K562 (cell line): ENCODE measurements around the gene MERTK. TPM values are rescaled to one million over a fixed set of nuclear protein-coding genes. Genes with fewer than 3 reads are reported as not detected.

Experiments used
- ATAC-seq: fragments of 200-7000 bp; cut with Tn5 transposase; 3 replicates; pipeline ENCODE4 v1.9.1; 2020; ENCODE audit warnings: moderate library complexity
- BruUV-seq: library from RNA; stranded (reverse); fragments of 400-500 nt; replicated peaks from 2 replicates; lab custom pipeline; 2021; lab: Mats Ljungman, UMichigan
- CTCF ChIA-PET: fragments of 300-600 bp; formaldehyde crosslinking; extraction: SDS; loops from one replicate; lab custom pipeline; 2021; ENCODE audit warnings: low intra/inter-chr PET ratio; lab: Yijun Ruan, JAX
- POLR2A ChIA-PET: fragments of 300-600, 350-650 bp; sonication (Branson Sonifier 250); formaldehyde crosslinking; extraction: SDS; loops from one replicate; lab custom pipeline; 2021; ENCODE audit warnings: antibody characterized with exemption, inconsistent platforms; lab: Yijun Ruan, JAX
- DNase-seq, 4 experiments: peaks; one replicate each; pipeline versions ENCODE4 v3.0.0 to v3.0.0-alpha.2; 2011 to 2018; ENCODE audit warnings: low spot score in 3 of 4, mixed read lengths in 3 of 4; ENCODE audit errors: extremely low read depth in 1 of 4
- FAIRE-seq: peaks from 2 replicates; lab custom pipeline; 2011; peaks lifted over from hg19 to GRCh38; lab: Jason Lieb, UNC
- H2AFZ ChIP-seq: 2 replicates; pipeline ENCODE4 v1.6.0; 2011; ENCODE audit warnings: low read depth, low read length, control low read depth, inconsistent platforms
- H3K27ac ChIP-seq: fragments of 200-600 bp; 3 replicates; pipeline ENCODE4 v1.8.0; 2011; ENCODE audit warnings: low read depth, mild to moderate bottlenecking, control low read depth, inconsistent platforms, low read length, moderate library complexity, mixed read lengths; ENCODE audit errors: extremely low read depth
- H3K27me3 ChIP-seq, 2 experiments: fragments of 300-600 bp in 1 of 2; 2 replicates in 1 of 2; 3 replicates in 1 of 2; pipeline versions ENCODE4 v1.6.0 to v1.8.0; 2011; ENCODE audit warnings: inconsistent platforms in 2 of 2, low read length in 2 of 2, mild to moderate bottlenecking in 1 of 2, mixed read lengths in 1 of 2, moderate library complexity in 1 of 2; ENCODE audit not compliant: control insufficient read depth in 2 of 2, insufficient read depth in 2 of 2
- H3K36me3 ChIP-seq: fragments of 300-600 bp; 3 replicates; pipeline ENCODE4 v1.8.0; 2011; ENCODE audit warnings: mild to moderate bottlenecking, low read length, inconsistent platforms; ENCODE audit not compliant: control insufficient read depth, insufficient read depth
- H3K4me1 ChIP-seq, 2 experiments: fragments of 200-600 bp in 1 of 2; replicated peaks in 1 of 2; 2 replicates in 1 of 2; 3 replicates in 1 of 2; pipeline versions ENCODE4 v1.5.1 to v1.8.0; 2011; ENCODE audit warnings: inconsistent platforms in 2 of 2, low read length in 2 of 2, mild to moderate bottlenecking in 1 of 2, mixed read lengths in 1 of 2, moderate library complexity in 1 of 2; ENCODE audit not compliant: control insufficient read depth in 2 of 2, insufficient read depth in 2 of 2
- H3K4me2 ChIP-seq: 2 replicates; pipeline ENCODE4 v1.6.1; 2011; ENCODE audit warnings: low read length, control low read depth, inconsistent platforms, mixed read lengths; ENCODE audit not compliant: insufficient read depth
- H3K4me3 ChIP-seq: fragments of 200-600 bp; sonication (generic), shearing (Covaris generic); 2 replicates; pipeline ENCODE4 v1.5.1; 2016; ENCODE audit warnings: control low read depth, inconsistent platforms
- H3K79me2 ChIP-seq: fragments of 200-600 bp; 3 replicates; pipeline ENCODE4 v1.8.0; 2011; ENCODE audit warnings: low read length, inconsistent platforms; ENCODE audit not compliant: control insufficient read depth, insufficient read depth
- H3K9ac ChIP-seq, 2 experiments: 2 replicates each; pipeline versions ENCODE4 v1.6.0 to v1.6.1; 2011; ENCODE audit warnings: low read depth in 2 of 2, low read length in 2 of 2, control low read depth in 1 of 2, inconsistent platforms in 1 of 2, mild to moderate bottlenecking in 1 of 2, mixed read lengths in 1 of 2; ENCODE audit not compliant: insufficient read depth in 1 of 2
- H3K9me1 ChIP-seq: one replicate; pipeline ENCODE4 v1.6.0; 2011; ENCODE audit warnings: inconsistent platforms, mild to moderate bottlenecking, low read length, moderate library complexity; ENCODE audit not compliant: control insufficient read depth, insufficient read depth
- H3K9me3 ChIP-seq: replicated peaks from 2 replicates; pipeline ENCODE4 v1.5.1; 2011; ENCODE audit warnings: low read depth, low read length, inconsistent platforms; ENCODE audit not compliant: control insufficient read depth, insufficient read depth
- H4K20me1 ChIP-seq: replicated peaks from 2 replicates; pipeline ENCODE4 v1.6.1; 2011; ENCODE audit warnings: low read length, inconsistent platforms, mixed read lengths; ENCODE audit not compliant: control insufficient read depth, insufficient read depth
- CHD2 ChIP-seq: IDR thresholded peaks from 2 replicates; pipeline ENCODE4 v1.6.1; 2011; ENCODE audit warnings: low read depth, low read length
- CSDE1 ChIP-seq, 2 experiments: fragments of 450-650 bp; IDR thresholded peaks; 2 replicates each; pipeline ENCODE4 v1.6.1; 2016; ENCODE audit warnings: mild to moderate bottlenecking in 1 of 2
- EGR1 ChIP-seq: fragments of 450-650 bp; conservative IDR thresholded peaks from 2 replicates; pipeline ENCODE4 v1.6.1; 2017; ENCODE audit warnings: mild to moderate bottlenecking
- ILF3 ChIP-seq: fragments of 450-650 bp; IDR thresholded peaks from 2 replicates; pipeline ENCODE4 v1.6.1; 2018; ENCODE audit warnings: antibody characterized with exemption, mild to moderate bottlenecking, moderate library complexity, borderline replicate concordance
- NCOA1 ChIP-seq: fragments of 450-650 bp; IDR thresholded peaks from 2 replicates; pipeline ENCODE4 v1.6.1; 2016; ENCODE audit warnings: low read depth
- PHTF2 ChIP-seq: fragments of 250-450 bp; sonication (Bioruptor Pico); IDR thresholded peaks from 2 replicates; pipeline ENCODE4 v1.5.0; 2021; ENCODE audit warnings: mild to moderate bottlenecking
- RBM17 ChIP-seq: fragments of 200-400 bp; formaldehyde crosslinking; IDR thresholded peaks from 2 replicates; pipeline ENCODE4 v1.6.1; 2017; ENCODE audit warnings: low read depth, mild to moderate bottlenecking, low read length, borderline replicate concordance
- ZNF263 ChIP-seq: sonication (generic); formaldehyde crosslinking; IDR thresholded peaks from 2 replicates; pipeline ENCODE4 v1.8.0; 2022; ENCODE audit warnings: mild to moderate bottlenecking, missing genetic modification reagents, borderline replicate concordance
- WGBS: fragments of 100-300 bp; shearing (Covaris generic); methylation state at CpG from one replicate; pipeline ENCODE4 v1.1.6; 2016; ENCODE audit warnings: low coverage, mixed read lengths; ENCODE audit not compliant: insufficient coverage; ENCODE audit errors: missing lambda C conversion rate; 5-methylcytosine and 5-hydroxymethylcytosine counted together
- in situ Hi-C: fragments of 300-500 bp; cut with MboI; formaldehyde crosslinking; loops from 4 replicates; pipeline ENCODE4 v1.15.0; 2018; ENCODE audit warnings: inconsistent platforms, mixed read lengths
- intact Hi-C: fragments of 100-400 bp; cut with micrococcal nuclease; formaldehyde crosslinking; loops from 2 replicates; pipeline ENCODE4 v1.14.2; 2022
- polyA plus RNA-seq, 8 experiments: library from polyadenylated mRNA; depleted of rRNA in 4 of 8; stranded (reverse) in 5 of 8; unstranded in 3 of 8; fragments of >200 nt; fragmentation: Nextera tagmentation in 2 of 8; fragmentation: Illumina TruSeq in 1 of 8; extraction: Ambion mirVana in 2 of 8; extraction: Trizol in 1 of 8; gene quantifications; 2 replicates each; pipeline versions ENCODE4 v1.2.1 to v1.2.3, GENCODE V29; 2011 to 2014; ENCODE audit warnings: inconsistent platforms in 1 of 8, missing spikeins in 1 of 8
- total RNA-seq, 7 experiments: library from RNA; depleted of rRNA in 6 of 7; stranded (reverse); fragments of >200 nt in 6 of 7; fragmentation: Illumina TruSeq in 2 of 7; extraction: Trizol in 2 of 7; gene quantifications; 2 replicates each; pipeline versions ENCODE4 v1.2.1 to v1.2.3, GENCODE V29; 2011 to 2021; ENCODE audit warnings: low replicate concordance in 1 of 7
- TF ChIP-seq, protein P1 (sequence below), 2 experiments: fragments of 450-650 bp; IDR thresholded peaks; 2 replicates each; pipeline ENCODE4 v1.6.1; 2016; ENCODE audit warnings: mild to moderate bottlenecking in 2 of 2, borderline replicate concordance in 1 of 2, low read depth in 1 of 2, moderate library complexity in 1 of 2

MERTK gene
- total and polyA plus RNA-seq, 9 of the 15 experiments (the other 6 are each of a cell fraction or from before 2014, with no cell fraction given), result 0.23 to 1.6 (median 0.74) TPM

- Histone ChIP-seq H3K27me3 (no peaks in the 10 kb centered on the region), H3K4me1 (peaks cover 0 to 13% of the 10 kb centered on the region in 2 experiments; a peak in 3 of 5 replicates), H3K36me3 (no peaks in the 10 kb centered on the region), H3K9ac (no peak overlapping the region), H3K9me1 (no peaks in the 10 kb centered on the region), H3K4me3 (no peak overlapping the region), H2AFZ (peak overlapping the region; percentile 2; the same call in 1 of the 2 replicates), H3K79me2 (no peaks in the 10 kb centered on the region), H3K27ac (no peak overlapping the region), H3K4me2 (0 out of 2 replicates have a peak overlapping the region, but pooled peaks have one; percentile 26), H4K20me1 (no peaks in the 10 kb centered on the region), H3K9me3 (no peaks in the 10 kb centered on the region; the same call in 1 of the 2 replicates)
- no peak for TF ChIP-seq CSDE1 (IDR thresholded peaks at IDR 0.05)
- TF ChIP-seq, protein P1, sequence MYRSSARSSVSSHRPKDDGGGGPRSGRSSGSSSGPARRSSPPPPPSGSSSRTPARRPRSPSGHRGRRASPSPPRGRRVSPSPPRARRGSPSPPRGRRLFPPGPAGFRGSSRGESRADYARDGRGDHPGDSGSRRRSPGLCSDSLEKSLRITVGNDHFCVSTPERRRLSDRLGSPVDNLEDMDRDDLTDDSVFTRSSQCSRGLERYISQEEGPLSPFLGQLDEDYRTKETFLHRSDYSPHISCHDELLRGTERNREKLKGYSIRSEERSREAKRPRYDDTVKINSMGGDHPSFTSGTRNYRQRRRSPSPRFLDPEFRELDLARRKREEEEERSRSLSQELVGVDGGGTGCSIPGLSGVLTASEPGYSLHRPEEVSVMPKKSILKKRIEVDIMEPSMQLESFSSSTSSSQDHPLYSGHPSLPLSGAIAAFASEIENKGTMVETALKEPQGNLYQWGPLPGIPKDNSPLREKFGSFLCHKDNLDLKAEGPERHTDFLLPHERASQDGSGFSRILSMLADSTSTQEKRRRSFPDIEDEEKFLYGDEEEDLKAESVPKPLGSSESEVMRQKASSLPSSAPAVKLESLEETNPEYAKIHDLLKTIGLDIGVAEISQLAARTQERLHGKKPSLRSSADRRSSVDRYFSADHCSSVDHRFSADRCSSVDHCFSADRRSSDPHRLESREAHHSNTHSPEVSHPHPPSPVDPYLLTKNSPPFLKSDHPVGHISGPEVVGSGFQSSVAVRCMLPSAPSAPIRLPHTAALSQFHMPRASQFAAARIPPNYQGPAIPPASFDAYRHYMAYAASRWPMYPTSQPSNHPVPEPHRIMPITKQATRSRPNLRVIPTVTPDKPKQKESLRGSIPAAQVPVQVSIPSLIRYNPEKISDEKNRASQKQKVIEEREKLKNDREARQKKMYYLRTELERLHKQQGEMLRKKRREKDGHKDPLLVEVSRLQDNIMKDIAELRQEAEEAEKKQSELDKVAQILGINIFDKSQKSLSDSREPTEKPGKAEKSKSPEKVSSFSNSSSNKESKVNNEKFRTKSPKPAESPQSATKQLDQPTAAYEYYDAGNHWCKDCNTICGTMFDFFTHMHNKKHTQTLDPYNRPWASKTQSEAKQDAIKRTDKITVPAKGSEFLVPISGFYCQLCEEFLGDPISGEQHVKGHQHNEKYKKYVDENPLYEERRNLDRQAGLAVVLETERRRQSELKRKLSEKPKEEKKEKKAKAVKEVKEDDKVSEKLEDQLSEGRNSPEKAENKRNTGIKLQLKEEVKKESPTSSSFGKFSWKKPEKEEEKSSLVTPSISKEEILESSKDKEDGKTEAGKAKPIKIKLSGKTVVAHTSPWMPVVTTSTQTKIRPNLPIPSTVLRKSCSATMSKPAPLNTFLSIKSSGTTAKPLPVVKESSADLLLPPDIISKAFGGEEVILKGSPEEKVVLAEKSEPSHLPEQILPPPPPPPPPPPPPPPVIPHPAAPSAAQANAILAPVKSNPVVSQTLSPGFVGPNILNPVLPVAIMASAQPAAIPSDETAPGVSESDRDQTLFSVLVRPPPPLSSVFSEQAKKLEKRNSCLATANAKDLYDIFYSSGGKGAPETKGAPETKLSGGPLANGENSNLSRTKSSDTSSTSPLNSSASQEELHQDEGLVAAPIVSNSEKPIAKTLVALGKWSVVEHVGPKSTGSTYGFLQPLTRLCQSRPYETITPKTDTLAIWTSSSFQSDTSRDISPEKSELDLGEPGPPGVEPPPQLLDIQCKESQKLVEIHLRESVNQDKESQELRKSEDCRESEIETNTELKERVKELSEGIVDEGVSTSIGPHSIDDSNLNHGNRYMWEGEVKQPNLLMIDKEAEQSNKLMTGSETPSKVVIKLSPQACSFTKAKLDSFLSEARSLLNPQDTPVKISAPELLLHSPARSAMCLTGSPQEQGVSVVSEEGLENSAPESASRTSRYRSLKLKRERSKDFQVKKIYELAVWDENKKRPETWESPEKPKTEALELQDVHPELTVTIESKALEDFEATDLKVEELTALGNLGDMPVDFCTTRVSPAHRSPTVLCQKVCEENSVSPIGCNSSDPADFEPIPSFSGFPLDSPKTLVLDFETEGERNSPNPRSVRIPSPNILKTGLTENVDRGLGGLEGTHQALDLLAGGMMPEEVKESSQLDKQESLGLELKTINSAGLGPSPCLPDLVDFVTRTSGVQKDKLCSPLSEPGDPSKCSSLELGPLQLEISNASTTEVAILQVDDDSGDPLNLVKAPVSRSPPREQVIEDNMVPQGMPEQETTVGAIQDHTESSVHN (IDR thresholded peaks at IDR 0.05; ENCODE audit: borderline replicate concordance in 1 of 2, low read depth in 1 of 2), result no peak
- TF ChIP-seq ILF3, result no peak
- no peak for TF ChIP-seq RBM17
- no peak for TF ChIP-seq PHTF2 (CRISPR knock-in tag)
- TF ChIP-seq ZNF263 (CRISPR knock-in tag), result 0 out of 2 replicates have a peak, but pooled peaks have one; percentile 37
- no peak for TF ChIP-seq NCOA1
- peak; percentile 30; the same call in 1 of the 2 replicates for TF ChIP-seq EGR1
- no peak for TF ChIP-seq CHD2
- POLR2A ChIA-PET, result interaction anchor here (0.6 kb wide), 1 partner anchor 23 kb away, joined by 3 read pairs; no protein-coding TSS in a partner anchor
- CTCF ChIA-PET, result no interaction called here
- FAIRE-seq (no peak), ATAC-seq (peak; percentile 45; the same call in 2 of the 3 replicates), DNase-seq (no peak)
- intact Hi-C loops (no loop called here), in situ Hi-C loops (no loop called here)
- no TSS peak for BruUV-seq
- WGBS, result 17% methylated on average over 8 of the region's 8 CpGs
Measured at GRCh38 chr2:111972955-111973565, 74.7 kb downstream of the MERTK start.
